GM06990 (cell line): ENCODE data around the gene YTHDF1.

ENCODE experiments used
- DNase-seq: peaks from one replicate; pipeline ENCODE4 v3.0.0-alpha.2; 2011; ENCODE audit not compliant: insufficient read length; ENCODE audit errors: extremely low read depth
- H3K27me3 ChIP-seq: replicated peaks from 2 replicates; pipeline ENCODE4 v1.6.0; 2011; ENCODE audit warnings: low read length; ENCODE audit not compliant: control insufficient read depth, insufficient read depth
- H3K36me3 ChIP-seq: 2 replicates; pipeline ENCODE4 v1.5.1; 2011; ENCODE audit warnings: low read length; ENCODE audit not compliant: control insufficient read depth, insufficient read depth
- H3K4me3 ChIP-seq: replicated peaks from 2 replicates; pipeline ENCODE4 v1.5.1; 2011; ENCODE audit warnings: low read depth, mild to moderate bottlenecking, control low read depth, low read length
- CTCF ChIP-seq: IDR thresholded peaks from 2 replicates; pipeline ENCODE4 v1.5.1; 2011; ENCODE audit warnings: low read length, control low read depth, mild to moderate bottlenecking, inconsistent platforms; ENCODE audit not compliant: insufficient read depth, poor library complexity, severe bottlenecking

YTHDF1 gene

DNA sequence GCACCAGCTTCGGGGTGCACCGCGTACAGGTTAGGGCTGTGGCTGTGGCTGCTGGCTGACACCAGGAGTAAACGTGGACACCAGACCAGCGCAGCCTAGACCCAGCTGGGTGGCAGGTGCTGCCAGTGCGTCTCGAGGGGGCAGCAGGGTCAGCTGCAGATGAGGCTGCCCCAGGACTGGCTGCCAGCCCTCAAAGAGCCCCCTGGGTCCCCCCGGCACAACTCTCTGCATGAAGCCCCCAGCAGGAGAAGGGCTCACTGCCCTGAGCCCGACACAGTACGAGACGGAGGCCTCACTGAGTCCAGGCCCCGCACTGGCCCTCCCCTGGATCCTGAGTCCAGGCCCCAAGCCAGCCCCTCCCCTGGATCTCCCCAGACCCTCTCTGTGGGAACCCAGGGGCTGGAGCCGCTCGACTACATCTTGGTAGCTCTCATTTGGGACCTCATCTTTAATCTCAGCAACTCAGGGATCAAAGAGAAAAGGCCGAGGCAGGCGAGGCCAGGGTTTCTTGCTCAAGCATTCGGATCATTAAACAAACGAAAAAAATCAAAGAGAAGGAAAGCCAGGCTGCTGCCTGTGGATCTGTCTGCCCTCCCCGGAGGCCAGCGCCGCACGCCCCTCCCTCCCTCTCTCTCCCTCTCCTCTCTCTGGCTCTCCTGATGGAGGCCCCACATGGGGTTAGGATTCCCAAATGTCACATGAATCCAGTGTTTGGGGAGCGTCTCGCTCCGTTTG is 45.3 kb upstream of the YTHDF1 start:
- no peaks in the 10 kb centered on the region for H3K36me3 ChIP-seq
- no peak for TF ChIP-seq CTCF
- DNase-seq: no peak
- peaks cover 1% of the 10 kb centered on the region; the same call in 1 of the 2 replicates for H3K27me3 ChIP-seq
- H3K4me3 ChIP-seq: no peak overlapping the region

GRCh38 chr20:63260521-63260920 is 44.6 kb upstream of the YTHDF1 start:
- peaks cover 1% of the 10 kb centered on the region; the same call in 1 of the 2 replicates for H3K27me3 ChIP-seq
- TF ChIP-seq CTCF: no peak

DNA sequence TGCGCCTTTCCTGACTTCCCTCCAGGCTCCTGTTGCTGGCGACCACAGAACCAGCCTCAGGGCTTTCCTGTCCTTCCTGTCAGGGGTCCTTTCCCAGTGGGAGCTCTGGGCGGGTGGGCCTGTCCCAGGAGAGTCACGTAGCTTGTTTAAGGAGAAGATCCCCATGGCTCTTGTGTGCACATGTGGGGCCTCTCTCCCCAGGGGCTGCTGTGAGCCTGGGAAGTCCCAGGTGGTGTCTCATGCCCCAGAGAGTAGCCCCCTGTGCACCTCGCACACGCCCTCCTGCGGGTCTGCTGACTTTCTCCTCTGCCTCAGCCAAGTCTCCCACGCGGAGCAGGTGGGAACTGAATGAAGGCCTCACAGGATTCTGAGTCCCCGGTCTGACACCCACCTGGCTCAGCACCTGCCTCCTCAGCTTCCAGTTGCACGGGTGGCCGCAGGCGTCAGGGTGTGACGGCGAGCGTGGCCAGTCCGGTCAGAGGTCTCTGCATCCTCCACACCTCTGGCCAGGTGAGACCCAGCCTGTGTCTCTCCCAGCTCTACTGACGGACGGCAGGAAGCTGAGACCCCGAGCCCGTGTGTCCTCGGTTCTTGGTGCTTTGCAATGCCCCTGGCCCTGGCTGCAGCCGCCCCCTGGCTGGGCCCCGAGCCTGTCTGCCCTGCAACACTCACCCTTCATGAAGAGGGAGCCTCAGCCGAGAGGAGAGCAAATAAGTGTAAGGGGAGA is 44.0 kb upstream of the YTHDF1 start:
- H3K27me3 ChIP-seq: peaks cover 1% of the 10 kb centered on the region; the same call in 1 of the 2 replicates
- no peak overlapping the region for H3K4me3 ChIP-seq
- no peak for TF ChIP-seq CTCF
- no peak for DNase-seq
- no peaks in the 10 kb centered on the region for H3K36me3 ChIP-seq

More at GRCh38 chr20:63260521-63260920, 44.6 kb upstream of the YTHDF1 start:
- DNase-seq: no peak
- H3K4me3 ChIP-seq: no peak overlapping the region
- H3K36me3 ChIP-seq: no peaks in the 10 kb centered on the region

- DNase-seq: no peak
- H3K27me3 ChIP-seq: peaks cover 1% of the 10 kb centered on the region; the same call in 1 of the 2 replicates
Measured at GRCh38 chr20:63258781-63259180, 42.9 kb upstream of the YTHDF1 start.

DNA sequence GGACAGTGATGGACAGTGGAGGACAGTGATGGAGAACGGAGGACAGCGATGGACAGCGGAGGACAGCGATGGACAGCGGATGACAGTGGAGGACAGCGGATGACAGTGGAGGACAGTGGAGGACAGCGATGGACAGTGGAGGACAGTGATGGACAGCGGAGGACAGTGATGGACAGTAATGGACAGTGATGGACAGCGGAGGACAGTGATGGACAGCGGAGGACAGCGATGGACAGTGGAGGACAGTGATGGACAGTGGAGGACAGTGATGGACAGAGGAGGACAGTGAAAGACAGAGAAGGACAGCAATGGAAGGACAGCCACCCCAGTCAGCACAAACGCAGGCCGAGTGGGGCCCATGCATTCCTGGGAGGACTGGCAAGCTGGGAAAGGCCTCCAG is 41.7 kb upstream of the YTHDF1 start:
- H3K27me3 ChIP-seq: peaks cover 3% of the 10 kb centered on the region
- no peak for TF ChIP-seq CTCF
- DNase-seq: no peak
- no peaks in the 10 kb centered on the region for H3K36me3 ChIP-seq
- H3K4me3 ChIP-seq: no peak overlapping the region

More at GRCh38 chr20:63258781-63259180, 42.9 kb upstream of the YTHDF1 start:
- TF ChIP-seq CTCF: no peak
- no peaks in the 10 kb centered on the region for H3K36me3 ChIP-seq
- no peak overlapping the region for H3K4me3 ChIP-seq
